H9 (cell line): ENCODE measurements around the gene KCNQ2. TPM values are rescaled to one million over a fixed set of nuclear protein-coding genes. Genes with fewer than 3 reads are reported as not detected.

Experiments used
- DNase-seq: peaks from one replicate; pipeline ENCODE4 v3.0.0-alpha.2; 2017
- H2AFZ ChIP-seq: one replicate; pipeline ENCODE4 v1.6.1; 2013; ENCODE audit warnings: mild to moderate bottlenecking, low read length, control low read depth, moderate library complexity
- H2AK5ac ChIP-seq: 2 replicates; pipeline ENCODE4 v1.6.1; 2013; ENCODE audit warnings: low read length, control low read depth, mixed read lengths; ENCODE audit not compliant: insufficient read length
- H2BK120ac ChIP-seq: one replicate; pipeline ENCODE4 v1.6.1; 2013; ENCODE audit warnings: low read depth, mild to moderate bottlenecking, low read length, control low read depth, inconsistent platforms; ENCODE audit not compliant: poor library complexity, severe bottlenecking
- H2BK12ac ChIP-seq: 2 replicates; pipeline ENCODE4 v1.6.1; 2013; ENCODE audit warnings: low read length, control low read depth, mixed read lengths, low read depth; ENCODE audit not compliant: insufficient read length
- H2BK15ac ChIP-seq: 2 replicates; pipeline ENCODE4 v1.6.1; 2013; ENCODE audit warnings: low read depth, low read length, control low read depth
- H2BK20ac ChIP-seq: one replicate; pipeline ENCODE4 v1.6.1; 2013; ENCODE audit warnings: low read depth, mild to moderate bottlenecking, low read length, control low read depth, inconsistent platforms; ENCODE audit not compliant: poor library complexity, severe bottlenecking
- H2BK5ac ChIP-seq: 2 replicates; pipeline ENCODE4 v1.6.1; 2013; ENCODE audit warnings: low read length, control low read depth, mixed read lengths; ENCODE audit not compliant: insufficient read length
- H3K14ac ChIP-seq: 2 replicates; pipeline ENCODE4 v1.6.1; 2013; ENCODE audit warnings: low read length, control low read depth; ENCODE audit not compliant: insufficient read depth
- H3K18ac ChIP-seq: 2 replicates; pipeline ENCODE4 v1.6.1; 2013; ENCODE audit warnings: low read depth, mild to moderate bottlenecking, mixed read lengths, low read length, control low read depth; ENCODE audit not compliant: insufficient read length
- H3K23ac ChIP-seq: 2 replicates; pipeline ENCODE4 v1.6.1; 2013; ENCODE audit warnings: low read length, control low read depth, mixed read lengths, low read depth; ENCODE audit not compliant: insufficient read length
- H3K23me2 ChIP-seq: 2 replicates; pipeline ENCODE4 v1.6.1; 2013; ENCODE audit warnings: low read depth, mild to moderate bottlenecking, mixed read lengths, low read length, control low read depth; ENCODE audit not compliant: insufficient read length, poor library complexity, severe bottlenecking
- H3K27ac ChIP-seq: 2 replicates; pipeline ENCODE4 v1.5.1; 2013; ENCODE audit warnings: low read length, control low read depth, mixed read lengths, low read depth; ENCODE audit not compliant: insufficient read length
- H3K27me3 ChIP-seq: 2 replicates; pipeline ENCODE4 v1.6.1; 2013; ENCODE audit warnings: low read length, control low read depth, inconsistent platforms; ENCODE audit not compliant: insufficient read depth
- H3K4ac ChIP-seq: 2 replicates; pipeline ENCODE4 v1.6.1; 2013; ENCODE audit warnings: low read depth, mild to moderate bottlenecking, control low read depth, inconsistent platforms, low read length, moderate library complexity
- H3K4me1 ChIP-seq: 2 replicates; pipeline ENCODE4 v1.6.1; 2013; ENCODE audit warnings: low read length, control low read depth, inconsistent platforms; ENCODE audit not compliant: insufficient read depth
- H3K4me2 ChIP-seq: 2 replicates; pipeline ENCODE4 v1.6.1; 2013; ENCODE audit warnings: low read length, control low read depth, mixed read lengths; ENCODE audit not compliant: insufficient read length, insufficient read depth
- H3K56ac ChIP-seq: 2 replicates; pipeline ENCODE4 v1.6.1; 2013; ENCODE audit warnings: low read depth, mild to moderate bottlenecking, mixed read lengths, low read length, control low read depth; ENCODE audit not compliant: insufficient read length
- H3K79me1 ChIP-seq: 2 replicates; pipeline ENCODE4 v1.6.1; 2013; ENCODE audit warnings: low read depth, mild to moderate bottlenecking, moderate library complexity, low read length, control low read depth, inconsistent platforms; ENCODE audit not compliant: insufficient read depth, poor library complexity, severe bottlenecking
- H3K79me2 ChIP-seq: 2 replicates; pipeline ENCODE4 v1.6.1; 2013; ENCODE audit warnings: low read length, control low read depth, inconsistent platforms; ENCODE audit not compliant: insufficient read depth
- H3K9ac ChIP-seq: 2 replicates; pipeline ENCODE4 v1.6.1; 2013; ENCODE audit warnings: low read length, control low read depth, mixed read lengths; ENCODE audit not compliant: insufficient read length; ENCODE audit errors: extremely low read depth
- H3K9me3 ChIP-seq: one replicate; pipeline ENCODE4 v1.6.1; 2013; ENCODE audit warnings: low read depth, low read length, inconsistent platforms; ENCODE audit not compliant: control insufficient read depth
- H3T11ph ChIP-seq: one replicate; pipeline ENCODE4 v1.6.1; 2013; ENCODE audit warnings: mild to moderate bottlenecking, low read length, control low read depth, inconsistent platforms
- H4K20me1 ChIP-seq: one replicate; pipeline ENCODE4 v1.6.1; 2013; ENCODE audit not compliant: control insufficient read depth, insufficient read length, insufficient read depth
- H4K5ac ChIP-seq: 2 replicates; pipeline ENCODE4 v1.6.1; 2013; ENCODE audit warnings: low read depth, mild to moderate bottlenecking, mixed read lengths, low read length, control low read depth; ENCODE audit not compliant: insufficient read length
- H4K8ac ChIP-seq: replicated peaks from 2 replicates; pipeline ENCODE4 v1.6.1; 2013; ENCODE audit warnings: low read length, control low read depth, mixed read lengths, low read depth; ENCODE audit not compliant: insufficient read length
- H4K91ac ChIP-seq: 2 replicates; pipeline ENCODE4 v1.6.1; 2013; ENCODE audit warnings: low read depth, mild to moderate bottlenecking, moderate library complexity, mixed read lengths, low read length, control low read depth; ENCODE audit not compliant: insufficient read length
- H3K27ac Mint-ChIP-seq, 3 experiments: 2 replicates in 2 of 3; 3 replicates in 1 of 3; pipeline ENCODE4 v1.8.0; 2020 to 2021; ENCODE audit warnings: mixed read lengths in 3 of 3, mild to moderate bottlenecking in 1 of 3, moderate library complexity in 1 of 3
- H3K27me3 Mint-ChIP-seq: 2 replicates; pipeline ENCODE4 v1.8.0; 2021; ENCODE audit warnings: low read depth, mild to moderate bottlenecking, moderate library complexity, mixed read lengths
- H3K36me3 Mint-ChIP-seq, 3 experiments: 2 replicates in 2 of 3; 3 replicates in 1 of 3; pipeline ENCODE4 v1.8.0; 2020 to 2021; ENCODE audit warnings: low read depth in 3 of 3, mixed read lengths in 3 of 3; ENCODE audit not compliant: insufficient read depth in 1 of 3
- H3K4me1 Mint-ChIP-seq, 2 experiments: 2 replicates each; pipeline ENCODE4 v1.8.0; 2020; ENCODE audit warnings: mixed read lengths in 2 of 2
- H3K4me3 Mint-ChIP-seq, 2 experiments: 2 replicates in 1 of 2; 3 replicates in 1 of 2; pipeline ENCODE4 v1.8.0; 2020 to 2021; ENCODE audit warnings: mild to moderate bottlenecking in 2 of 2, mixed read lengths in 2 of 2, moderate library complexity in 1 of 2
- H3K9me3 Mint-ChIP-seq, 2 experiments: 2 replicates in 1 of 2; 3 replicates in 1 of 2; pipeline ENCODE4 v1.8.0; 2020; ENCODE audit warnings: mild to moderate bottlenecking in 2 of 2, mixed read lengths in 2 of 2, moderate library complexity in 1 of 2
- WGBS: extraction: QIAGEN DNeasy Blood & Tissue Kit; methylation state at CpG from one replicate; pipeline ENCODE4 v1.1.7; 2013; ENCODE audit warnings: missing lambda C conversion rate, low lambda C conversion rate, mixed read lengths; ENCODE audit not compliant: insufficient read length; ENCODE audit errors: extremely low coverage; 5-methylcytosine and 5-hydroxymethylcytosine counted together
- total RNA-seq: library from RNA; stranded (reverse); gene quantifications from 2 replicates; pipeline ENCODE4 v1.2.1, GENCODE V29; 2021
- TF ChIP-seq, protein P1 (sequence below): fragments of 200-600 bp; sonication (generic); conservative IDR thresholded peaks from 3 replicates; pipeline ENCODE4 v1.8.0; 2021; ENCODE audit warnings: antibody characterized with exemption, mild to moderate bottlenecking

The KCNQ2 gene
- total RNA-seq, 1 experiment from 2014 or later = 69.2 TPM

- no peak overlapping the region for H2AFZ ChIP-seq
- H3K23ac ChIP-seq = no peak overlapping the region
- no peaks in the 10 kb centered on the region for H3K27me3 ChIP-seq
- Mint-ChIP-seq H3K4me1 (peaks cover 6 to 31% of the 10 kb centered on the region in 2 experiments), H3K36me3 (no peaks in the 10 kb centered on the region), H3K27me3 (peaks cover 4% of the 10 kb centered on the region), H3K9me3 (no peaks in the 10 kb centered on the region; a peak in 1 of 5 replicates), H3K4me3 (no peak overlapping the region), H3K27ac (no peak overlapping the region; a peak in 1 of 7 replicates)
- no peak overlapping the region for H2BK15ac ChIP-seq
- H4K5ac ChIP-seq = no peak overlapping the region
- DNase-seq = no peak
- H3K79me1 ChIP-seq = no peaks in the 10 kb centered on the region
- H3K18ac ChIP-seq = no peak overlapping the region
- no peak overlapping the region for H3K56ac ChIP-seq
- H3K23me2 ChIP-seq = no peaks in the 10 kb centered on the region
- H3T11ph ChIP-seq = no peak overlapping the region
- WGBS = no CpG with 5 or more reads among the region's 31 CpGs
- H3K14ac ChIP-seq = no peak overlapping the region; the same call in 1 of the 2 replicates
- no peaks in the 10 kb centered on the region for H3K9me3 ChIP-seq
- H3K9ac ChIP-seq = no peak overlapping the region
- no peak overlapping the region for H2BK120ac ChIP-seq
- no peak overlapping the region for H3K27ac ChIP-seq
- H3K4me1 ChIP-seq = no peaks in the 10 kb centered on the region
- H2BK5ac ChIP-seq = no peak overlapping the region
- no peak overlapping the region for H2BK12ac ChIP-seq
- no peaks in the 10 kb centered on the region for H3K79me2 ChIP-seq
- TF ChIP-seq, protein P1, sequence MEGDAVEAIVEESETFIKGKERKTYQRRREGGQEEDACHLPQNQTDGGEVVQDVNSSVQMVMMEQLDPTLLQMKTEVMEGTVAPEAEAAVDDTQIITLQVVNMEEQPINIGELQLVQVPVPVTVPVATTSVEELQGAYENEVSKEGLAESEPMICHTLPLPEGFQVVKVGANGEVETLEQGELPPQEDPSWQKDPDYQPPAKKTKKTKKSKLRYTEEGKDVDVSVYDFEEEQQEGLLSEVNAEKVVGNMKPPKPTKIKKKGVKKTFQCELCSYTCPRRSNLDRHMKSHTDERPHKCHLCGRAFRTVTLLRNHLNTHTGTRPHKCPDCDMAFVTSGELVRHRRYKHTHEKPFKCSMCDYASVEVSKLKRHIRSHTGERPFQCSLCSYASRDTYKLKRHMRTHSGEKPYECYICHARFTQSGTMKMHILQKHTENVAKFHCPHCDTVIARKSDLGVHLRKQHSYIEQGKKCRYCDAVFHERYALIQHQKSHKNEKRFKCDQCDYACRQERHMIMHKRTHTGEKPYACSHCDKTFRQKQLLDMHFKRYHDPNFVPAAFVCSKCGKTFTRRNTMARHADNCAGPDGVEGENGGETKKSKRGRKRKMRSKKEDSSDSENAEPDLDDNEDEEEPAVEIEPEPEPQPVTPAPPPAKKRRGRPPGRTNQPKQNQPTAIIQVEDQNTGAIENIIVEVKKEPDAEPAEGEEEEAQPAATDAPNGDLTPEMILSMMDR = no peak
- no peak overlapping the region for H2BK20ac ChIP-seq
- no peak overlapping the region for H2AK5ac ChIP-seq
- no peak overlapping the region for H4K91ac ChIP-seq
- H4K8ac ChIP-seq = no peak overlapping the region
- no peak overlapping the region for H3K4me2 ChIP-seq
- no peaks in the 10 kb centered on the region for H4K20me1 ChIP-seq
- no peak overlapping the region for H3K4ac ChIP-seq
Observed at GRCh38 chr20:63405102-63405730, 67.2 kb downstream of the KCNQ2 start.
